Heart right ventricle (tissue), 16 donors: ENCODE data around the gene UQCRH. TPM values are rescaled to one million over a fixed set of nuclear protein-coding genes. Genes with fewer than 3 reads are reported as not detected.
"Not testable (repeated sequence)": the region's sequence is repeated elsewhere in the genome, so short reads cannot be mapped to it uniquely, and the experiment has no call there.

Experiments
- ATAC-seq, 8 donors: fragments of 200-7000 bp; cut with Tn5 transposase; one replicate each; pipeline ENCODE4 v1.9.1; 2020; ENCODE audit warnings: mild to moderate bottlenecking in 8 of 8, moderate library complexity in 8 of 8, moderate number of reproducible peaks in 1 of 8
- DNase-seq, 2 donors: peaks; one replicate each; pipeline ENCODE4 v3.0.0-alpha.2; 2020
- H3K27ac ChIP-seq, 10 donors: fragments of 200-600 bp; sonication (generic) in 2 of 10; one replicate each; pipeline versions ENCODE4 v1.5.0 to v1.8.0; 2020 to 2022; ENCODE audit warnings: mild to moderate bottlenecking in 3 of 10
- H3K27me3 ChIP-seq, 7 donors: fragments of 200-600 bp; one replicate each; pipeline ENCODE4 v1.8.0; 2021 to 2022; ENCODE audit warnings: mild to moderate bottlenecking in 2 of 7
- H3K36me3 ChIP-seq, 9 donors: fragments of 200-600 bp; sonication (generic) in 1 of 9; one replicate each; pipeline versions ENCODE4 v1.5.0 to v1.8.0; 2020 to 2022; ENCODE audit warnings: mild to moderate bottlenecking in 2 of 9
- H3K4me1 ChIP-seq, 9 donors: fragments of 200-600 bp; sonication (generic) in 1 of 9; one replicate each; pipeline versions ENCODE4 v1.5.0 to v1.8.0; 2020 to 2022; ENCODE audit warnings: mild to moderate bottlenecking in 4 of 9
- H3K4me3 ChIP-seq, 10 donors: fragments of 200-600 bp; sonication (generic) in 2 of 10; one replicate each; pipeline versions ENCODE4 v1.5.0 to v1.8.0; 2020 to 2022; ENCODE audit warnings: mild to moderate bottlenecking in 7 of 10, moderate library complexity in 2 of 10
- H3K9me3 ChIP-seq, 11 donors: fragments of 200-600 bp in 10 of 11; sonication (generic) in 2 of 11; one replicate each; pipeline versions ENCODE4 v1.5.0 to v1.8.0; 2013 to 2022; ENCODE audit warnings: mild to moderate bottlenecking in 2 of 11, control low read depth in 1 of 11, moderate library complexity in 1 of 11
- CTCF ChIP-seq, 9 donors: fragments of 200-600 bp; sonication (generic) in 2 of 9; IDR thresholded peaks; one replicate each; pipeline versions ENCODE4 v1.5.0 to v1.8.0; 2021 to 2022; ENCODE audit warnings: antibody characterized with exemption in 9 of 9, mild to moderate bottlenecking in 5 of 9, moderate library complexity in 1 of 9
- WGBS, 2 donors: extraction: QIAGEN DNeasy Blood & Tissue Kit; methylation state at CpG; one replicate each; pipeline ENCODE4 v1.1.7; 2013; ENCODE audit warnings: inconsistent platforms in 1 of 2; 5-methylcytosine and 5-hydroxymethylcytosine counted together
- intact Hi-C, 10 donors: fragments of 100-400 bp; cut with DNase I; formaldehyde crosslinking; loops; one replicate each; pipeline versions ENCODE4 v1.11.1 to v1.14.2; 2022
- polyA plus RNA-seq, 2 donors: library from polyadenylated mRNA; stranded (reverse); fragments of 200-250 nt; gene quantifications; one replicate each; pipeline ENCODE4 v1.2.3, GENCODE V29; 2013
- total RNA-seq, 10 donors: library from RNA; stranded (reverse); fragmentation: NEBNext Ultra II Directional in 3 of 10; extraction: Animal tissue kit (Norgen Biotek cat#: 25700) in 3 of 10; gene quantifications; one replicate each; pipeline versions ENCODE4 v1.2.1 to v1.2.4, GENCODE V29; 2021 to 2023
- donor health status: Arrhythmogenic right ventricular cardiomyopathy.
- donor health status: ischemic (EF 13 %, LVEDD 7.1; RV severe dilation, severe dysfunction).
- donor health status: healthy with polysubstance abuse.
- donor health status: DM: no; HTN: yes; CAD: no.
- donor health status: DM: no; HTN: no; CAD: no.
- donor health status: ischemic (EF 25% LVEDD 6.9; RV normal size, moderate dysfunction).
- donor health status: ischemic (EF 25% LVEDD 5.7; RV mildly dilated, moderate dysfunction).
- donor health status: healthy.
- donor health status: DM: yes; HTN: yes; CAD: no.
- donor health status: Ischemic cardiomyopathy.
- donor health status: ischemic (EF 35%, LVEDD 5.7; RV mildly dilated, moderate dysfunction).
- donor health status: nonischemic (EF 11% LVEDD 7.7; RV severe dilation, severe dysfunction).
- donor health status: DM: yes; HTN: yes; CAD: no.
- donor health status: PGD.
- donor health status: ischemic (EF 29% LVEDD 5.4; RV normal size, mild dysfunction).
- donor health status: nonischemic (EF 23%, LVEDD 6.1; RV moderate dilation, normal function).

Gene UQCRH
- total and polyA plus RNA-seq, 12 donors, result 759 to 1,588 (median 1,005) TPM

GRCh38 chr1:46344481-46344880 lies 41.0 kb downstream of the UQCRH start:
- ATAC-seq (no peak), DNase-seq (no peak)
- Histone ChIP-seq H3K4me1 (peaks cover 0 to 37% (median 24%) of the 10 kb centered on the region in 9 donors), H3K36me3 (peaks cover 0 to 58% (median 27%) of the 10 kb centered on the region in 9 donors), H3K4me3 (no peak overlapping the region), H3K9me3 (no peaks in the 10 kb centered on the region), H3K27me3 (no peaks in the 10 kb centered on the region), H3K27ac (no peak overlapping the region)
- intact Hi-C loops, result loop anchor here in 7 of 10 donors (5.0 to 10.0 kb wide), 2 partner anchors 42 to 100 kb away; partner anchors contain the start of genes LRRC41 (in 5 of the 7), UQCRH (in 5 of the 7) and RAD54L (in 3 of the 7)
- 83 to 85% methylated on average over 3 of the region's 3 CpGs for WGBS, 2 donors
- no peak for TF ChIP-seq CTCF (IDR thresholded peaks at IDR 0.05)

- ATAC-seq (no peak), DNase-seq (no peak)
- no peak overlapping the region for H3K4me3 ChIP-seq
- no peak for TF ChIP-seq CTCF (IDR thresholded peaks at IDR 0.05)
- H3K36me3 ChIP-seq, result peaks cover 0 to 66% (median 34%) of the 10 kb centered on the region in 9 donors
- H3K4me1 ChIP-seq, result peaks cover 0 to 29% (median 23%) of the 10 kb centered on the region in 9 donors
- H3K27me3 ChIP-seq, result no peaks in the 10 kb centered on the region
- H3K9me3 ChIP-seq, result no peaks in the 10 kb centered on the region
- no peak overlapping the region for H3K27ac ChIP-seq
- intact Hi-C loops, result loop anchor here in 4 of 10 donors (5.0 to 10.0 kb wide), 2 partner anchors 98 to 100 kb away; partner anchors contain the start of gene RAD54L (in 4 of the 4)
Measured at GRCh38 chr1:46345281-46345680, 41.8 kb downstream of the UQCRH start.

- no peak for DNase-seq
- ATAC-seq, result no peak
- intact Hi-C loops, result no loop called here
- 87% methylated on average over 2 of the region's 2 CpGs for WGBS, 2 donors
- Histone ChIP-seq H3K9me3 (no peaks in the 10 kb centered on the region), H3K27me3 (no peaks in the 10 kb centered on the region), H3K36me3 (peaks cover 0 to 98% (median 49%) of the 10 kb centered on the region in 9 donors), H3K4me1 (peaks cover 0 to 9% (median 0%) of the 10 kb centered on the region in 9 donors), H3K4me3 (no peak overlapping the region), H3K27ac (no peak overlapping the region)
- no peak for TF ChIP-seq CTCF (IDR thresholded peaks at IDR 0.05)
Measured at GRCh38 chr1:46352363-46352762, 48.9 kb downstream of the UQCRH start.

GRCh38 chr1:46355920-46356319 lies 52.4 kb downstream of the UQCRH start:
- H3K4me1 ChIP-seq, intact Hi-C loops, DNase-seq, H3K9me3 ChIP-seq, H3K27ac ChIP-seq, H3K4me3 ChIP-seq, ATAC-seq, H3K27me3 ChIP-seq: not testable (repeated sequence)
- peaks cover 0 to 95% (median 40%) of the 10 kb centered on the region in 9 donors for H3K36me3 ChIP-seq
- 90 to 91% methylated on average over 5 of the region's 5 CpGs for WGBS, 2 donors

- intact Hi-C loops, result no loop called here
- 83 to 86% methylated on average over 3 of the region's 3 CpGs for WGBS, 2 donors
- no peaks in the 10 kb centered on the region for H3K27me3 ChIP-seq
Measured at GRCh38 chr1:46362158-46362557, 58.7 kb downstream of the UQCRH start.

More at GRCh38 chr1:46362158-46362557, 58.7 kb downstream of the UQCRH start:
- H3K36me3 ChIP-seq, result peaks cover 0 to 98% (median 39%) of the 10 kb centered on the region in 9 donors
- ATAC-seq, result peak in 1 of 8 donors; percentile 31
- no peaks in the 10 kb centered on the region for H3K4me1 ChIP-seq
- no peaks in the 10 kb centered on the region for H3K9me3 ChIP-seq
- no peak overlapping the region for H3K4me3 ChIP-seq
- no peak for DNase-seq
- no peak overlapping the region for H3K27ac ChIP-seq
- TF ChIP-seq CTCF (IDR thresholded peaks at IDR 0.05), result no peak
